H1 (cell line): ENCODE measurements around the gene LANCL3. TPM values are rescaled to one million over a fixed set of nuclear protein-coding genes. Genes with fewer than 3 reads are reported as not detected.

Experiments used
- CTCF ChIA-PET: fragments of 300-600 bp; sonication (Branson Sonifier 250); formaldehyde crosslinking; loops from one replicate; lab custom pipeline; 2021; ENCODE audit not compliant: partially characterized antibody; lab: Charles Lee
- POLR2A ChIA-PET: fragments of 300-600 bp; sonication (Branson Sonifier 250); formaldehyde crosslinking; loops from one replicate; lab custom pipeline; 2021; ENCODE audit warnings: inconsistent platforms; ENCODE audit not compliant: partially characterized antibody; lab: Charles Lee
- DNase-seq, 2 experiments: peaks; one replicate each; pipeline versions ENCODE4 v3.0.0 to v3.0.0-alpha.2; 2010 to 2022; ENCODE audit warnings: low spot score in 2 of 2, low read depth in 1 of 2, mixed read lengths in 1 of 2
- FAIRE-seq: peaks from 2 replicates; lab custom pipeline; 2011; peaks lifted over from hg19 to GRCh38; lab: Jason Lieb, UNC
- H2AFZ ChIP-seq: 2 replicates; pipeline ENCODE4 v1.8.1; 2012; ENCODE audit warnings: low read length, inconsistent platforms
- H2AK5ac ChIP-seq: 2 replicates; pipeline ENCODE4 v1.6.1; 2013; ENCODE audit warnings: low read depth, low read length
- H2BK120ac ChIP-seq: replicated peaks from 2 replicates; pipeline ENCODE3; 2013; ENCODE audit warnings: low read depth, low read length, inconsistent platforms
- H2BK12ac ChIP-seq: 2 replicates; pipeline ENCODE4 v1.6.1; 2013; ENCODE audit warnings: low read depth, low read length
- H2BK15ac ChIP-seq: 2 replicates; pipeline ENCODE4 v1.6.1; 2013; ENCODE audit warnings: low read length
- H2BK20ac ChIP-seq: 2 replicates; pipeline ENCODE4 v1.6.1; 2013; ENCODE audit warnings: low read length
- H2BK5ac ChIP-seq: 2 replicates; pipeline ENCODE4 v1.6.1; 2013; ENCODE audit warnings: low read depth, low read length
- H3K14ac ChIP-seq: 2 replicates; pipeline ENCODE4 v1.6.1; 2013; ENCODE audit warnings: inconsistent platforms; ENCODE audit not compliant: insufficient read length
- H3K18ac ChIP-seq: 2 replicates; pipeline ENCODE4 v1.6.1; 2013; ENCODE audit warnings: low read length; ENCODE audit errors: extremely low read depth
- H3K23ac ChIP-seq: 2 replicates; pipeline ENCODE4 v1.6.1; 2013; ENCODE audit warnings: inconsistent platforms; ENCODE audit not compliant: insufficient read length
- H3K23me2 ChIP-seq: 2 replicates; pipeline ENCODE4 v1.6.1; 2013; ENCODE audit warnings: low read depth, low read length
- H3K27ac ChIP-seq: 2 replicates; pipeline ENCODE4 v1.6.1; 2011; ENCODE audit warnings: low read depth, low read length, inconsistent platforms
- H3K27me3 ChIP-seq, 4 experiments: replicated peaks in 1 of 4; 1 replicate in 1 of 4; 2 replicates in 3 of 4; pipeline versions ENCODE4 v1.6.1 to v1.8.1; 2011 to 2013; ENCODE audit warnings: low read length in 3 of 4, mild to moderate bottlenecking in 3 of 4, inconsistent platforms in 2 of 4, mixed read lengths in 2 of 4, moderate library complexity in 1 of 4; ENCODE audit not compliant: control insufficient read depth in 3 of 4, insufficient read depth in 3 of 4; ENCODE audit errors: extremely low read depth in 1 of 4
- H3K36me3 ChIP-seq, 4 experiments: 2 replicates each; pipeline versions ENCODE4 v1.6.1 to v1.8.1; 2011 to 2013; ENCODE audit warnings: mild to moderate bottlenecking in 4 of 4, low read length in 3 of 4, moderate library complexity in 2 of 4, control low read depth in 1 of 4, inconsistent platforms in 1 of 4; ENCODE audit not compliant: insufficient read depth in 4 of 4, control insufficient read depth in 2 of 4
- H3K4ac ChIP-seq: replicated peaks from 2 replicates; pipeline ENCODE3; 2013; ENCODE audit warnings: low read length, low read depth, mixed read lengths, inconsistent platforms; ENCODE audit not compliant: insufficient read length
- H3K4me1 ChIP-seq, 4 experiments: replicated peaks in 1 of 4; 1 replicate in 1 of 4; 2 replicates in 3 of 4; pipeline versions ENCODE4 v1.6.1 to v1.8.1; 2011 to 2013; ENCODE audit warnings: low read length in 3 of 4, inconsistent platforms in 2 of 4, mixed read lengths in 1 of 4; ENCODE audit not compliant: insufficient read depth in 4 of 4, control insufficient read depth in 3 of 4
- H3K4me2 ChIP-seq, 2 experiments: 2 replicates each; pipeline versions ENCODE4 v1.6.1 to v1.8.1; 2011 to 2013; ENCODE audit warnings: low read depth in 2 of 2, low read length in 2 of 2, control low read depth in 1 of 2, inconsistent platforms in 1 of 2, mild to moderate bottlenecking in 1 of 2; ENCODE audit not compliant: insufficient read depth in 1 of 2
- H3K4me3 ChIP-seq, 4 experiments: fragments of 200-600, 300-600 bp in 1 of 4; sonication (generic), shearing (Covaris generic), sonication (Bioruptor Twin) in 1 of 4; 2 replicates each; pipeline versions ENCODE4 v1.5.1 to v1.8.1; 2011 to 2016; ENCODE audit warnings: low read length in 4 of 4, low read depth in 3 of 4, control low read depth in 2 of 4, inconsistent platforms in 2 of 4, mild to moderate bottlenecking in 2 of 4, mixed read lengths in 1 of 4, moderate library complexity in 1 of 4; ENCODE audit not compliant: insufficient read depth in 2 of 4; ENCODE audit errors: extremely low read depth in 1 of 4
- H3K56ac ChIP-seq: replicated peaks from 2 replicates; pipeline ENCODE3; 2013; ENCODE audit warnings: low read depth, mild to moderate bottlenecking, mixed read lengths, low read length, inconsistent platforms; ENCODE audit not compliant: insufficient read length
- H3K79me1 ChIP-seq: 2 replicates; pipeline ENCODE4 v1.6.1; 2013; ENCODE audit warnings: low read depth, low read length, control low read depth
- H3K79me2 ChIP-seq, 2 experiments: 2 replicates each; pipeline versions ENCODE4 v1.6.1 to v1.8.1; 2012 to 2013; ENCODE audit warnings: low read length in 2 of 2, mild to moderate bottlenecking in 2 of 2, inconsistent platforms in 1 of 2; ENCODE audit not compliant: insufficient read depth in 2 of 2, control insufficient read depth in 1 of 2
- H3K9ac ChIP-seq, 4 experiments: replicated peaks in 1 of 4; 1 replicate in 1 of 4; 2 replicates in 3 of 4; pipeline versions ENCODE4 v1.6.1 to v1.8.1; 2011 to 2013; ENCODE audit warnings: low read depth in 3 of 4, low read length in 3 of 4, control low read depth in 2 of 4, mild to moderate bottlenecking in 2 of 4, moderate library complexity in 2 of 4, inconsistent platforms in 1 of 4; ENCODE audit errors: extremely low read depth in 1 of 4
- H3K9me3 ChIP-seq, 2 experiments: 2 replicates each; pipeline versions ENCODE4 v1.6.1 to v1.8.1; 2012 to 2013; ENCODE audit warnings: mild to moderate bottlenecking in 2 of 2, moderate library complexity in 2 of 2, control low read depth in 1 of 2, inconsistent platforms in 1 of 2, low read depth in 1 of 2, low read length in 1 of 2, mixed read lengths in 1 of 2; ENCODE audit not compliant: insufficient read depth in 2 of 2
- H4K20me1 ChIP-seq, 2 experiments: replicated peaks in 1 of 2; 2 replicates each; pipeline versions ENCODE3 to v1.8.1; 2011 to 2013; ENCODE audit warnings: inconsistent platforms in 2 of 2, low read length in 2 of 2, mild to moderate bottlenecking in 1 of 2; ENCODE audit not compliant: insufficient read depth in 2 of 2, control insufficient read depth in 1 of 2
- H4K5ac ChIP-seq: 2 replicates; pipeline ENCODE4 v1.6.1; 2013; ENCODE audit warnings: low read length, low read depth, mixed read lengths, inconsistent platforms; ENCODE audit not compliant: insufficient read length
- H4K8ac ChIP-seq: 2 replicates; pipeline ENCODE4 v1.8.0; 2013; ENCODE audit warnings: mild to moderate bottlenecking, moderate library complexity, low read length, inconsistent platforms; ENCODE audit not compliant: insufficient read depth; ENCODE audit errors: extremely low read depth
- H4K91ac ChIP-seq: replicated peaks from 2 replicates; pipeline ENCODE3; 2013; ENCODE audit warnings: low read length, mixed read lengths, inconsistent platforms; ENCODE audit not compliant: insufficient read length
- CHD2 ChIP-seq: IDR thresholded peaks from 2 replicates; pipeline ENCODE4 v1.6.1; 2012; ENCODE audit warnings: low read length, improper control_type of control experiment
- FOSL1 ChIP-seq: IDR thresholded peaks from 2 replicates; pipeline ENCODE4 v1.6.1; 2011; ENCODE audit warnings: mild to moderate bottlenecking, low read depth, low read length, moderate library complexity; ENCODE audit not compliant: insufficient read depth
- RFX5 ChIP-seq: IDR thresholded peaks from 2 replicates; pipeline ENCODE4 v1.6.1; 2011; ENCODE audit warnings: low read depth, low read length, improper control_type of control experiment, borderline replicate concordance
- SP4 ChIP-seq: IDR thresholded peaks from 2 replicates; pipeline ENCODE4 v1.6.1; 2012; ENCODE audit warnings: low read length, inconsistent platforms
- YY1 ChIP-seq: IDR thresholded peaks from 2 replicates; pipeline ENCODE4 v1.6.1; 2011; ENCODE audit warnings: low read depth, mild to moderate bottlenecking, low read length
- WGBS, 2 experiments: shearing (Covaris generic) in 1 of 2; methylation state at CpG; one replicate each; pipeline versions ENCODE4 v1.1.6 to v1.1.7; 2013 to 2015; ENCODE audit warnings: low lambda C conversion rate in 2 of 2, mixed read lengths in 2 of 2, inconsistent platforms in 1 of 2, low coverage in 1 of 2, missing lambda C conversion rate in 1 of 2; ENCODE audit not compliant: insufficient replicate concordance in 2 of 2, insufficient coverage in 1 of 2, insufficient read length in 1 of 2; ENCODE audit errors: extremely low coverage in 1 of 2, missing lambda C conversion rate in 1 of 2; 5-methylcytosine and 5-hydroxymethylcytosine counted together
- polyA plus RNA-seq, 7 experiments: library from polyadenylated mRNA; depleted of rRNA in 3 of 7; stranded (reverse) in 5 of 7; unstranded in 2 of 7; fragments of >200 nt in 5 of 7; fragments of 200-250 nt in 2 of 7; gene quantifications; 1 replicate in 5 of 7; 2 replicates in 1 of 7; 4 replicates in 1 of 7; pipeline versions ENCODE4 v1.2.1 to v1.2.3, GENCODE V29; 2011 to 2013; ENCODE audit warnings: missing spikeins in 2 of 7, mixed read lengths in 2 of 7
- total RNA-seq: library from RNA; stranded (reverse); fragmentation: NEBNext Ultra II Directional; extraction: Animal tissue kit (Norgen Biotek cat#: 25700); gene quantifications from 2 replicates; pipeline ENCODE4 v1.2.1, GENCODE V29; 2021

Gene LANCL3
- total and polyA plus RNA-seq, 2 of the 8 experiments (the other 6 are each of a cell fraction or from before 2014, with no cell fraction given): 0.11 to 0.37 TPM

- no peak overlapping the region for H2BK5ac ChIP-seq
- H3K56ac ChIP-seq: no peak overlapping the region
- no peak overlapping the region for H2BK15ac ChIP-seq
- no peak overlapping the region for H2BK20ac ChIP-seq
- H2AK5ac ChIP-seq: no peak overlapping the region
- H4K20me1 ChIP-seq: no peaks in the 10 kb centered on the region
- no peak overlapping the region for H2BK120ac ChIP-seq
- no peaks in the 10 kb centered on the region for H3K9me3 ChIP-seq
- 100% methylated on average over 1 of the region's 1 CpG; no CpG with 5 or more reads in 1 of the 2 experiments for WGBS, 2 experiments
- H3K4ac ChIP-seq: no peak overlapping the region
- no peak overlapping the region for H4K8ac ChIP-seq
- H3K23ac ChIP-seq: no peak overlapping the region
- H2AFZ ChIP-seq: no peak overlapping the region
- H3K79me1 ChIP-seq: no peaks in the 10 kb centered on the region
- H3K79me2 ChIP-seq: no peaks in the 10 kb centered on the region
- H4K91ac ChIP-seq: no peak overlapping the region
- H3K4me3 ChIP-seq: no peak overlapping the region
- H2BK12ac ChIP-seq: no peak overlapping the region
- H3K9ac ChIP-seq: no peak overlapping the region
- H3K14ac ChIP-seq: no peak overlapping the region
- H3K4me2 ChIP-seq: no peak overlapping the region
- no peak for DNase-seq
- H3K27ac ChIP-seq: no peak overlapping the region
- H3K23me2 ChIP-seq: no peaks in the 10 kb centered on the region
- FAIRE-seq: no peak
- H4K5ac ChIP-seq: no peak overlapping the region
- no peaks in the 10 kb centered on the region for H3K36me3 ChIP-seq
- no peaks in the 10 kb centered on the region for H3K27me3 ChIP-seq
- H3K4me1 ChIP-seq: no peaks in the 10 kb centered on the region
- ChIA-PET CTCF (no interaction called here), POLR2A (no interaction called here)
- no peak overlapping the region for H3K18ac ChIP-seq
- TF ChIP-seq CHD2: no peak
- TF ChIP-seq SP4: no peak
- TF ChIP-seq RFX5: no peak
- TF ChIP-seq FOSL1: no peak
- no peak for TF ChIP-seq YY1
Measured at GRCh38 chrX:37677243-37677642, 105.8 kb downstream of the LANCL3 start.
